SK-N-SH (cell line): ENCODE data around the gene GJB1. TPM values are rescaled to one million over a fixed set of nuclear protein-coding genes. Genes with fewer than 3 reads are reported as not detected.

Experiments
- CTCF ChIA-PET: fragments of 300-600, 350-600 bp; formaldehyde crosslinking; extraction: SDS; loops from one replicate; lab custom pipeline; 2021; lab: Yijun Ruan, JAX
- POLR2A ChIA-PET: fragments of 350-600 bp; sonication (Branson Sonifier 250); formaldehyde crosslinking; extraction: SDS; loops from one replicate; lab custom pipeline; 2020; ENCODE audit warnings: antibody characterized with exemption, inconsistent platforms; lab: Yijun Ruan, JAX
- DNase-seq: peaks from one replicate; pipeline ENCODE4 v3.0.0; 2012
- H2AFZ ChIP-seq: fragments of 200-600 bp; sonication (generic); 2 replicates; pipeline ENCODE4 v1.8.1; 2016; ENCODE audit warnings: antibody characterized with exemption, mild to moderate bottlenecking, low read depth
- H3F3A ChIP-seq: fragments of 200-600 bp; sonication (generic); replicated peaks from 2 replicates; pipeline ENCODE3; 2016; ENCODE audit warnings: antibody characterized with exemption, mild to moderate bottlenecking; ENCODE audit not compliant: insufficient read depth
- H3K27ac ChIP-seq, 2 experiments: fragments of 200-500 bp in 1 of 2; fragments of 200-600 bp in 1 of 2; sonication (Bioruptor generic) in 1 of 2; sonication (generic), shearing (Covaris generic) in 1 of 2; 2 replicates each; pipeline versions ENCODE4 v1.5.1 to v1.6.1; 2014 to 2016; ENCODE audit warnings: low read depth in 2 of 2, inconsistent platforms in 1 of 2, low read length in 1 of 2, mild to moderate bottlenecking in 1 of 2, mixed read lengths in 1 of 2
- H3K27me3 ChIP-seq: fragments of 200-600 bp; sonication (generic), shearing (Covaris generic); 2 replicates; pipeline ENCODE4 v1.6.1; 2016; ENCODE audit warnings: mixed run types; ENCODE audit not compliant: insufficient read depth
- H3K36me3 ChIP-seq, 2 experiments: fragments of 200-500 bp in 1 of 2; fragments of 200-600 bp in 1 of 2; sonication (Bioruptor generic) in 1 of 2; sonication (generic) in 1 of 2; replicated peaks in 1 of 2; 2 replicates each; pipeline versions ENCODE3 to v1.5.1; 2014 to 2016; ENCODE audit warnings: low read length in 1 of 2, mild to moderate bottlenecking in 1 of 2; ENCODE audit not compliant: insufficient read depth in 2 of 2, control insufficient read depth in 1 of 2
- H3K4me1 ChIP-seq, 2 experiments: fragments of 200-500 bp in 1 of 2; fragments of 200-600 bp in 1 of 2; sonication (Bioruptor generic) in 1 of 2; sonication (generic), shearing (Covaris generic) in 1 of 2; 2 replicates each; pipeline versions ENCODE4 v1.5.1 to v1.6.1; 2014 to 2016; ENCODE audit warnings: low read depth in 1 of 2, low read length in 1 of 2, mixed run types in 1 of 2; ENCODE audit not compliant: insufficient read depth in 2 of 2, control insufficient read depth in 1 of 2
- H3K4me2 ChIP-seq: fragments of 200-600 bp; sonication (generic), shearing (Covaris generic); 2 replicates; pipeline ENCODE4 v1.6.1; 2017; ENCODE audit warnings: mixed run types
- H3K4me3 ChIP-seq, 2 experiments: fragments of 200-500 bp in 1 of 2; fragments of 200-600 bp in 1 of 2; sonication (Bioruptor generic) in 1 of 2; sonication (generic), shearing (Covaris generic) in 1 of 2; 2 replicates each; pipeline versions ENCODE4 v1.5.1 to v1.8.1; 2014 to 2016; ENCODE audit warnings: low read depth in 2 of 2, inconsistent platforms in 1 of 2, low read length in 1 of 2, mild to moderate bottlenecking in 1 of 2, mixed read lengths in 1 of 2, moderate library complexity in 1 of 2
- H3K79me2 ChIP-seq: fragments of 200-600 bp; sonication (generic); 2 replicates; pipeline ENCODE4 v1.8.1; 2017; ENCODE audit warnings: mild to moderate bottlenecking; ENCODE audit not compliant: insufficient read depth
- H3K9ac ChIP-seq: fragments of 200-600 bp; sonication (generic); 2 replicates; pipeline ENCODE4 v1.6.1; 2017; ENCODE audit warnings: mixed run types
- H3K9me2 ChIP-seq: fragments of 200-600 bp; sonication (generic); 2 replicates; pipeline ENCODE4 v1.6.1; 2017; ENCODE audit warnings: mixed run types
- H3K9me3 ChIP-seq: fragments of 200-600 bp; sonication (generic); 2 replicates; pipeline ENCODE4 v1.6.1; 2017; ENCODE audit warnings: mixed run types, mild to moderate bottlenecking, moderate library complexity
- H4K20me1 ChIP-seq: fragments of 200-600 bp; sonication (generic); 2 replicates; pipeline ENCODE4 v1.6.1; 2017; ENCODE audit warnings: mild to moderate bottlenecking, mixed run types; ENCODE audit not compliant: insufficient read depth
- CHD2 ChIP-seq: fragments of 150-350 bp; IDR thresholded peaks from 2 replicates; pipeline ENCODE4 v1.6.1; 2018; ENCODE audit warnings: low read length; ENCODE audit not compliant: partially characterized antibody
- ELF1 ChIP-seq: IDR thresholded peaks from 2 replicates; pipeline ENCODE4 v1.4.0; 2012
- EP300 ChIP-seq, 2 experiments: IDR thresholded peaks; 2 replicates each; pipeline versions ENCODE4 v1.4.0 to v1.6.1; 2012; ENCODE audit warnings: borderline replicate concordance in 1 of 2, low read depth in 1 of 2, low read length in 1 of 2
- EZH2phosphoT487 ChIP-seq: fragments of 200-600 bp; sonication (generic); IDR thresholded peaks from 2 replicates; pipeline ENCODE4 v1.6.1; 2017; ENCODE audit warnings: low read depth, mixed run types, mild to moderate bottlenecking, antibody characterized with exemption, moderate library complexity, borderline replicate concordance
- FOXJ3 ChIP-seq: sonication (generic); formaldehyde crosslinking; IDR thresholded peaks from 2 replicates; pipeline ENCODE4 v1.5.1; 2020; ENCODE audit warnings: mild to moderate bottlenecking, missing genetic modification reagents
- FOXM1 ChIP-seq: IDR thresholded peaks from 2 replicates; pipeline ENCODE4 v1.4.0; 2012; ENCODE audit warnings: low read depth, mild to moderate bottlenecking
- GABPA ChIP-seq: IDR thresholded peaks from 2 replicates; pipeline ENCODE4 v1.4.0; 2012; ENCODE audit warnings: low read depth, mild to moderate bottlenecking
- GATA2 ChIP-seq: sonication (generic); formaldehyde crosslinking; IDR thresholded peaks from 2 replicates; pipeline ENCODE4 v1.5.0; 2020; ENCODE audit warnings: mild to moderate bottlenecking, missing genetic modification reagents
- MEF2A ChIP-seq: IDR thresholded peaks from 2 replicates; pipeline ENCODE4 v1.4.0; 2012; ENCODE audit warnings: low read depth, borderline replicate concordance
- MXI1 ChIP-seq: IDR thresholded peaks from 2 replicates; pipeline ENCODE4 v1.6.1; 2012; ENCODE audit warnings: mild to moderate bottlenecking, low read depth, low read length, improper control_type of control experiment
- NRF1 ChIP-seq: IDR thresholded peaks from 2 replicates; pipeline ENCODE4 v1.6.1; 2012; ENCODE audit warnings: low read depth, mild to moderate bottlenecking, low read length
- PBX3 ChIP-seq: IDR thresholded peaks from 2 replicates; pipeline ENCODE4; 2012
- POLR2AphosphoS5 ChIP-seq: IDR thresholded peaks from 2 replicates; pipeline ENCODE4 v1.6.1; 2012; ENCODE audit warnings: low read depth, low read length
- RCOR1 ChIP-seq: fragments of 150-350 bp; IDR thresholded peaks from 2 replicates; pipeline ENCODE4 v1.6.1; 2017; ENCODE audit warnings: antibody characterized with exemption, low read length
- RXRA ChIP-seq: IDR thresholded peaks from 2 replicates; pipeline ENCODE4 v1.4.0; 2012; ENCODE audit warnings: low read depth, mild to moderate bottlenecking, borderline replicate concordance
- SMC3 ChIP-seq: IDR thresholded peaks from 2 replicates; pipeline ENCODE4 v1.6.1; 2012; ENCODE audit warnings: low read depth, low read length, improper control_type of control experiment
- TCF12 ChIP-seq: IDR thresholded peaks from 2 replicates; pipeline ENCODE4 v1.4.0; 2012
- USF1 ChIP-seq: IDR thresholded peaks from 2 replicates; pipeline ENCODE4 v1.4.0; 2012; ENCODE audit warnings: low read depth, borderline replicate concordance
- USF2 ChIP-seq: fragments of 150-350 bp; IDR thresholded peaks from 2 replicates; pipeline ENCODE4 v1.6.1; 2017; ENCODE audit warnings: antibody characterized with exemption, low read length, low read depth, borderline replicate concordance
- YY1 ChIP-seq: IDR thresholded peaks from 2 replicates; pipeline ENCODE4 v1.4.0; 2012; ENCODE audit warnings: low read depth, mild to moderate bottlenecking
- ZBTB33 ChIP-seq: IDR thresholded peaks from 2 replicates; pipeline ENCODE4 v1.4.0; 2012; ENCODE audit warnings: low read depth, borderline replicate concordance
- WGBS: methylation state at CpG from one replicate; pipeline ENCODE4 v1.1.6; 2017; ENCODE audit warnings: low lambda C conversion rate; 5-methylcytosine and 5-hydroxymethylcytosine counted together
- polyA plus RNA-seq, 3 experiments: library from polyadenylated mRNA; depleted of rRNA; stranded (reverse); fragments of >200 nt; gene quantifications; 2 replicates each; pipeline ENCODE4 v1.2.3, GENCODE V29; 2012
- TF ChIP-seq, protein P1 (sequence below): IDR thresholded peaks from 2 replicates; pipeline ENCODE4 v1.4.0; 2012; ENCODE audit warnings: low read depth

GJB1 gene
- polyA plus RNA-seq, 1 of the 3 experiments (the other 2 are of a cell fraction), result not detected

DNA sequence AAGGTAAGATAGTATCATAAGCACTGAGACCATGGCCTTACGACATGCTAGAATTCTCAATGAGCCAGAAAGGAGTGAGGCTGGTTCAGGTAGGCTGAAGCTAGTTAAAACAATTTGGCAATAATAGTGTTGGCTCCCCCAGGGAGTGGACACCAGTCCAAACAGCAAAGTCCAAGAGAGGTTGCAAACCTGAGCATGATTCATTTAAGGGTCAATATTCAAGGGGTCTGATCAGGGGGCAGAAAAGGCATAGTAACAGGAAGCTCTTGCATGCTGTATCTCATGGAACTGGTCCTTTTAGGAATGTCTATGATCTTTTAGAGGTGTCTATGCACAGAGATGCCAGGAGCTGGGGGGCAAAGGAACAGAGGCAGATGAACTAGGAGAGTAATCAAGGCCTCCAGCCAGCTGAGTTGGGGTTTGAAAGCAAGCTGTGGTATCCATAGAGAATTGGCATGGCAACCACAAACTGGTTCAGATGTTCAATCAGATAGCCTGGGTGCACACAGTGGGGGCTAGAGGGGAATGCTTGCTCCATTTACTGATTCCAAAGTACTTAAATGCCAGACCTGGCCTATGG, 5.1 kb downstream of the GJB1 start:
- Histone ChIP-seq H3K27ac (no peak overlapping the region), H2AFZ (no peak overlapping the region), H3K4me2 (no peak overlapping the region), H4K20me1 (no peaks in the 10 kb centered on the region), H3K36me3 (no peaks in the 10 kb centered on the region), H3K79me2 (no peaks in the 10 kb centered on the region)
- TF ChIP-seq RCOR1 (no peak), GATA2 (CRISPR knock-in tag) (no peak), EP300 (IDR thresholded peaks at IDR 0.05; ENCODE audit: borderline replicate concordance in 1 of 2, low read depth in 1 of 2, low read length in 1 of 2) (no peak), NRF1 (no peak), PBX3 (no peak), MXI1 (no peak), USF1 (no peak), FOXJ3 (CRISPR knock-in tag) (no peak), FOXM1 (no peak), USF2 (no peak), ZBTB33 (no peak), TCF12 (no peak)
- TF ChIP-seq, all 33 proteins: peak for 0
- Histone ChIP-seq H3K9me3 (no peaks in the 10 kb centered on the region), H3K4me3 (no peak overlapping the region), H3K9ac (no peak overlapping the region), H3K9me2 (no peaks in the 10 kb centered on the region), H3F3A (no peaks in the 10 kb centered on the region), H3K27me3 (peaks cover 53% of the 10 kb centered on the region), H3K4me1 (no peaks in the 10 kb centered on the region)
- ChIA-PET POLR2A (no interaction called here), CTCF (interaction anchor here (0.5 to 1.5 kb wide), 3 partner anchors 16 to 110 kb away, joined by 3 to 5 read pairs (median 4); partner anchors contain the start of genes MED12 and ZMYM3)
- no peak for DNase-seq
- WGBS, result 52% methylated on average over 1 of the region's 1 CpG

- TF ChIP-seq SMC3 (no peak), EP300 (IDR thresholded peaks at IDR 0.05; ENCODE audit: borderline replicate concordance in 1 of 2, low read depth in 1 of 2, low read length in 1 of 2) (no peak), ELF1 (no peak), MEF2A (no peak), RXRA (no peak), YY1 (no peak), MXI1 (no peak), USF1 (no peak), RCOR1 (no peak), TCF12 (no peak), CHD2 (no peak), POLR2AphosphoS5 (no peak), EZH2phosphoT487 (no peak), GABPA (no peak)
- TF ChIP-seq, protein P1, sequence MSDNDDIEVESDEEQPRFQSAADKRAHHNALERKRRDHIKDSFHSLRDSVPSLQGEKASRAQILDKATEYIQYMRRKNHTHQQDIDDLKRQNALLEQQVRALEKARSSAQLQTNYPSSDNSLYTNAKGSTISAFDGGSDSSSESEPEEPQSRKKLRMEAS, result no peak
- ChIA-PET POLR2A (no interaction called here), CTCF (no interaction called here)
- H3K4me3 ChIP-seq, result no peak overlapping the region
- H3K9ac ChIP-seq, result no peak overlapping the region
- H3K4me1 ChIP-seq, result no peaks in the 10 kb centered on the region
- H2AFZ ChIP-seq, result no peak overlapping the region
- DNase-seq, result no peak
- no peaks in the 10 kb centered on the region for H3K36me3 ChIP-seq
- no peak overlapping the region for H3K4me2 ChIP-seq
- H3K27me3 ChIP-seq, result peaks cover 36% of the 10 kb centered on the region; the same call in 1 of the 2 replicates
- H3K9me2 ChIP-seq, result no peaks in the 10 kb centered on the region
- 49% methylated on average over 3 of the region's 3 CpGs for WGBS
- H4K20me1 ChIP-seq, result no peaks in the 10 kb centered on the region
- H3F3A ChIP-seq, result no peaks in the 10 kb centered on the region
- H3K27ac ChIP-seq, result no peak overlapping the region
- no peaks in the 10 kb centered on the region for H3K79me2 ChIP-seq
- no peaks in the 10 kb centered on the region for H3K9me3 ChIP-seq
Measured at GRCh38 chrX:71235482-71235881, 12.5 kb downstream of the GJB1 start.
